ENCODE data around the gene FBXO15.
A peak's percentile ranks its signal among the peaks of the same experiment; 100 is the strongest.

FBXO15 gene

DNA sequence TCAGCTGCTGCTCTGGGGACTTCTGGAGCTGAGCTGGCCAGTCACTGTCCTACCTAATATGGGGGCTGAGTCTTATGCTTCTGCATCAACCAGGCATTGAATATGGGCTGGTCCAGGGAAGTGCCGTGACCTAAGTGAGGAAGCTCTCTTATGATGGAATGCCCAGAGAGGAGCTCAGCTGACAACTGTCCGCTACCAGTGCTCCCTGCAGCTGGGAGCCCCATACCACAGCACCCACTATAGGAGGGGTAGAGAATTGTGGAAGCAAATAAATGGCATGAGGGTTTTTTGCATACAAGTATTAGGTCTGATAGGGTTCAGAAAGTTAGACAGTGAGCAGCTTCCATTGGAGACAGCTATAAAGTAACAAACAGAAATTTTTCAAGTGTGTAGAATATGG, 5.2 kb upstream of the FBXO15 start:
- DNase-seq: no peak

DNA sequence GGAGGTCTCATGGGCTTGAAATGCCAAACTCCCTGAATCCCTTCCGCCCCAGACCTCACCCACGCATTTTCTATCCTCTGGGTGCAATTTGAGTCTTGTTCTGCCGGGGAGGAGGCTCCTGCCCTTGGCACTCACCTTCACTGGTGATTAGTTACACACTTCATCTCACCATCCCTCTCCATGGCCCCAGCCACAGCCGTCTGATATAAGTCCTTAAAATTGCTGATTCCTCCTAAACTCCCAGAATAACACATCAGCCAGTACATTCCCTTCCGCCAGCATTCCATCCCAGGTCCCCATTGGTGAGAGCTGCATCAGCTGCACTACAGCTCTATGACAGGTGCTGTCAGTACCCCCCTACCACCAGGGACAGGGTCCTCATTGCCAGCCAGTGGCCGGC, 4.6 kb upstream of the FBXO15 start:
- DNase-seq: no peak

DNA sequence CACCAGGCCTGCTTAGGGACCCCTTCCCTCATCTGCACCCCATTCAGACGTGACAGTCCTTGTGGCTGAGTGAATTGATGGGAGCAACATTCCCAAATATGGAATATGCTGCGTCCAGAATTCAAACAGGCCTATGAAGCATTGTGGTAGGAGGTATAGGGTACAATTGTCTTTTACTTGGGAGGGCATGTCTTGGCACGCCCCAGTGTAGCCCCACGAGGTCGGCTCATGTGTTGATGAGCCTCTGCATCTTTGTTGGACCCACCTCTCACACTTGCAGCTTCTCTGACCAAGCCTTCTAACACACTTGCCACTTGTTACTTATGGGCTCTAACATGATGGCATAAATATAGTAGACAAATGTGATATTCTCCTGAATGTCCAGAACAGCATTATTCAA, 2.2 kb upstream of the FBXO15 start:
- no peak for DNase-seq

- no peak for DNase-seq
Measured at GRCh38 chr18:74148543-74149070, 973 bp upstream of the FBXO15 start.

- no peak for DNase-seq
Measured at GRCh38 chr18:74147491-74147778, 199 bp downstream of the FBXO15 start.

- no peak for DNase-seq
Measured at GRCh38 chr18:74146756-74147155, 878 bp downstream of the FBXO15 start.

DNA sequence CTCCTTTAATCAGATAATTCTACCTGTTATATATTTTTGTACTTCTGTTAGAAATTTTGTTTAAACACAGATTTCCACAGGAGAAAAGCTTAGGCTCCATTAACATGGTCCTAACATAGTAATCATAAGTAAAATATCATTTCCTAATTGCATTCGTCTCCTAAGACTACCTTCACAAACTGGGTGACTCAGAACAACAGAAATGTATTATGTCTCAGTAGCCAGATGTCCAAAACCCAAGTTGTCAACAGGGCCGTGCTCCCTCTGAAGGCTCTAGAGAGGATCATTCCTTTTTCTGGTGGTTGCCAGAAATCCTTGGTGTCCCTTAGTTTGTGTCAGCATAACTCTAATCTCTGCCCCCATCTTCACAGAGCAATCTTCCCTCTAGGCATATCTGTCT, 5.4 kb downstream of the FBXO15 start:
- no peak for DNase-seq

DNA sequence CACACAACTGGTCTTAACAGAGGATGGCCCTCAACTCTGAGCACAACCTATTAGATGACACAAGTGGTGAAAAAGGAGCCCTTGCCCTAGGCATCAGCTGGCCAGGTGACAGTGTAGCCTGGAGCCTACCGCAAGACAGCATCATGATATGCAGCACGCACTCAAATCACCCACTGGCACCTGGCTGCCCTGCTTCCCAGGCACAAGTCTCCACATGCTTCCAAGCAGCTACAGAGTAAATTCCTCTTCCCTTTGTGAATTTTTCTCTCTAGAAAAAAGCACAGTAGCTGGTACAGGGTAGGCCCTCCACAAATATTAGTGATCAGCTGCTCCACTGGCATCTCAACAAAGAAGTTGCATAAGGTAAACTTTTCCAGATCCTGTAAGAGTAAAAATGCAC, 6.0 kb downstream of the FBXO15 start:
- DNase-seq: no peak

GRCh38 chr18:74140582-74140981, 7.1 kb downstream of the FBXO15 start:
- no peak for DNase-seq

GRCh38 chr18:74139888-74140287, 7.7 kb downstream of the FBXO15 start:
- DNase-seq: no peak

DNA sequence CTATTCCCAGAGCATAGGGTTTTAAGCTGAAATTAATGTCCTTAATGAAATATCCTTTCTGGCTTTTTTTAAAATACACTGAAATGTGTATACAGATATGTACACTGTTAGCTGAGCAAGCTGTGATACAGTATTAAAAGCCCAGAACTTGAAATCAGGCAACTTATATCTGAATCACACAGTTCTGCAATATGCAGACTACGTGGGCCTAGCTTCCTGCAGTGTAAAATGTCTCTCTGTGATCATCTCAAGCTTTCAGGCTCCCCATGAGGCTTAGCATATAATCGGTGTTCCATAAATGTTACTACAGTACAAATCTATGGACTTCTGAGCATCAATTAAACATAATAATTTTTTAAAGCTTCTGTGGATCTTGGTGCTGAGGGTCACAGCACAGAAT, 8.2 kb downstream of the FBXO15 start:
- no peak for DNase-seq

- no peak for DNase-seq
Measured at GRCh38 chr18:74137920-74138538, 9.6 kb downstream of the FBXO15 start.

- no peak for DNase-seq
Measured at GRCh38 chr18:74132201-74132600, 15.4 kb downstream of the FBXO15 start.

DNA sequence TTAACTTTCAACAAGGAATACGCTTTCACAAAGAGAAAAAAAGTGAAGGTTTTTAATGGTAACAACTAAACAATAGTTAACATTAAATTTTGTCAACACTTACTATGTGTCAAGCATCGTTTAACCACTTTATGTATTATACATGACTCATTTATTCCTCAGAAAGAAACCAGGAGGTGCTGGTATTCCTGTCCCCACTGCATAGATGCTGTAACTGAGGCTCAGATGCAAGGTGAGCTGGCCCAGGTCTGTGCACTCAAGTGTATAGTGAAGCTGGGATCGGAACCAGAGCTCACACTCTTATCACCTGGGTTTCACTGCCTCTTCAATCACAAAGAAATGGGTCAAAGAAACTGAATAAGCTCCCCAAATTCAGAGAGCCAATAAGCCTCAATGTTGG, 16.5 kb downstream of the FBXO15 start:
- DNase-seq: no peak

DNA sequence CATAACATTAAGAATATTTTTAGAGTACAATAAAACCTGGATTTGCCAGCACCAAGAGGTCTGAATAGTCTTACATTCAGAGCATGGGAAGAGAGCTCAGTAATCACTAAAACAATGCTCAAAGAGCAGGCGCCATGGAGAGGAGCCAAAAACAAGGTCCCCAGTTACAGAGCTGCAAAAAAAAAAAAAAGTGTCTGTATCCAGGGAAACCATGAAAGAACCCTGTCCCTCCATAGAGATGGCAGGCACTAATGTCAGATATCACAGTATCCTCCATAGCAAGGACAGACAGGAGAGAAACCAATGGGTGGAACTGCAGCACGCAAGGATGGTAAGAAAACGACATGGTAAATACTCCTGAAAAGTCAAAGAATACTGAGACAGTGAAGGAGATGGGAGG, 19.5 kb downstream of the FBXO15 start:
- DNase-seq: no peak

DNA sequence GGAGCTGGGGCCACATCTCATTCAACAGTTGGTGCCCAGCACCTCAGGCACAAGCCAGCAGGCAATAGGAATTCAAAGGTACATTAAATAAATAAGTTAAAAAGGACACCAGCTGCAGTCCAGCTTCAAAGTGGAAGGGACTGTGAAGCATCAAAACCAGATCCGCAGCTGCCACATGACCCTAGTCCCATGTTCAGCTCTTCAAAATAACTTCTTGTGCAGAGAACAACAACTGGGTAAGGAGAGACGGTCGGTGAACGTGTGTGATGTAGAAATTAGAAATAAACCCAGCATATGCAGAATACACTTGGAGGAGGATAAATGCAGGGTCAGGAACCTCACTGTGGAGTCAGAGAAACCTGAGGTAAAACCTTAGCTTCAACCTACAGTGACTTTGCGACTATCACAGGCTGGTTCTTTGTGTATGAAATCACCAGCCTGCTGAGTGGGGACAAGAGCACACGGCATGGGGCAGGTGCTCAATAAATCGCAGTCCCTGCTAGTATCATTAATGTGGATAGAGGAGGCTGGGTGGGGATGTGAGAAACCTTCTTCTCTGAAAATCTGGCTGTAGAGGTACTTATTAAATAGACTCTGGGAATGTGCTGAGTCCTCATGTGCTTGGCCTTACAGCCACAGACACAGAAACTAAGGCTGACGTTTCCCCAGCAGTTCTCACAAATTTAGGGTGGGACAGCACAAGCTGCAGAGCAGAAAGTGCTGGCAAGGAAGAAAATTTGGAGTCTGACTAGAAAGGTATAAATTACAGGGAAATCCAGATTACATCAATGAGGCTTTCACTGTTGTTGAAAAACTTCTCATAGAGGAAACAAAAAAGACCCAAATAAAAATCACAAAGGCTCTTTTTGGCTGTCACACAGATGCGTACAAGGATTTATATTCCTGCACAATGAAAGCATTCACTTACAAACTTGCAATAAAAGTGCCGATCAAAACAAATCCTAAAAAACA, 20.7 kb downstream of the FBXO15 start:
- no peak for DNase-seq

DNA sequence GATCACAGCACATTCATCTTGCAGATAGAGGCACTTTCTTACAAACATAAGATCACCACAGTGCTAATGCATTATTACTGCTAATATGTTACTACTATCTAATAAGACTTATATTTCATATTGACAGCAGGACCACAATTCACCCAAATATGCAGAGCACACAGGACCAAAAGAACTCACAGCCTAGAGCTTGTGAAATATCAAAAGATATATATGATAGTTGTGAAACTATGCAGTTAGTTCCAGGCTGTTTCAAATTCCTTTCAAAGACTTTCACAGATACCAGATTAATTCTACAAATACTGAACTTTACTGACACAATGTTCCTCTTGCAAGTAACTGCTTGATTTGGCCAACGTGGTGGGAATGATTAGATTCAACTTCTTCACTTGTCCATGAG, 23.0 kb downstream of the FBXO15 start:
- no peak for DNase-seq

DNA sequence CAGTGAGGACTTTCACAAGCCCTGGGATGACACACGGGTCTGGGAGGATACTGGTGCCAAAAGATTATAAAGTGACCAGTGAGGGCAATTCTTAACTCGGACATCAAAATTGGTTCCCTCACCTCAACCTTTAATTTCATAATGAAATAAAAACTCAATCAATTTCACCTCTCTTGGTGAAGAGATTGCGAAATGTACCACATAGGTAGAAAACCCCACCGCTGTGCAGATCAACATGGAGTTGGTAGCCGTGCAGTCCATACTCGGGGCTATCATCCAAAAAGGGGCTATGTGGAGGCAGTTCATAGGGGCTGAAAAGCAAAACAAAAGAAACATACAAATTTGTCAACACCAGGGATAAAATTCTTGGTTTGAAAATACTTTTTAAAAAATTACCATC, 24.4 kb downstream of the FBXO15 start:
- DNase-seq: no peak

DNA sequence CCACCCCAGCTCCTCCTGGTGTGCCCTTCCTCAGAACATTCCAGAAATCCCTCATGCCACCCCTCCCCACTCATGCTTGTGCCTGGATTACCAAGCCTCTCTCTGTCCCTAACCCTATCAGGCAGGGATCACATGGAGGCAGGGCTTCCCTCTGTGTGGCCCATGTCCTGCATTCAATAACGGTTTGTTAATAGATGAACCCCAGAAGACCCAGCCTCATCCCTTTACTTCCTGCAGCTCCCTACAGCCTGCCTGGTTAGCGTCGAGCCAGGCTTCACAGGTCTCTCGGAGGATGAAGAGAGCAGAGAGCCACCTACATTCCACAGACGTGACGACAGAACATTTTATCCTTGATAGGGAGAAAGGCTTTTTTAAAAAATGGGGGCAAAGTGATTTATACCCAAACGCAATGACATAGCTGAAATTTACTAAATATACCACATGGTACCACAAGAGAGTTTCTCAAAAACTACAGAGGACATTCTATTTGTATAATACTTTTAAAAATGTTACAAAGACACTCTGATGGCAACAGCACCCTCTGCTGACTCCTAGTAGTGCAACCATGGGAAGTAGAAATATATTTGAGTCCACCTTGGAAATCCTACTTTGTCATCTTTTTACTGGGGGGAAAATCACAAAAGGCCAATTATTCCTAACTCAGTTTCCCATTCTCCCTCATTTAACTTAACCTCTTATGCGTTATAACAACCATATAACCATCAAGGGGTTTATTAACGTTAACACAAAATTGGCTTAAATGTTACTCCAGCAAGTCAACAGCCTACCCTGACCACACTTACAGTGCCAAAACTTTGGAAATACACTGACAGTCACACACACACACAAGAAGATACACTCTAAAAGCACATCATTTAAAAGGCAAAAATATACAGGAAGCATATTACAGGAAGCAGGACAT, 30.7 kb downstream of the FBXO15 start:
- DNase-seq: peak; percentile 8

- no peak for DNase-seq
Measured at GRCh38 chr18:74115046-74115445, 32.6 kb downstream of the FBXO15 start.

- DNase-seq: no peak
Measured at GRCh38 chr18:74114116-74114515, 33.5 kb downstream of the FBXO15 start.

GRCh38 chr18:74113711-74114110, 33.9 kb downstream of the FBXO15 start:
- DNase-seq: no peak

GRCh38 chr18:74110976-74111375, 36.7 kb downstream of the FBXO15 start:
- DNase-seq: no peak

Data from effector CD4-positive, alpha-beta T cell (primary cell).